PC-3 (cell line): ENCODE measurements around the gene HOXB9. TPM values are rescaled to one million over a fixed set of nuclear protein-coding genes. Genes with fewer than 3 reads are reported as not detected.

Source experiments
- ATAC-seq: fragments of 200-7000 bp; cut with Tn5 transposase; 2 replicates; pipeline ENCODE4 v1.9.1; 2020; ENCODE audit warnings: mild to moderate bottlenecking, moderate library complexity
- BruUV-seq: library from RNA; stranded (reverse); fragments of 400-500 nt; replicated peaks from 2 replicates; lab custom pipeline; 2021; lab: Mats Ljungman, UMichigan
- CTCF ChIA-PET: fragments of 300-600 bp; sonication (Branson Sonifier 250); formaldehyde crosslinking; loops from one replicate; lab custom pipeline; 2022; ENCODE audit warnings: antibody characterized with exemption; lab: Charles Lee
- POLR2A ChIA-PET: fragments of 300-600 bp; sonication (Branson Sonifier 250); formaldehyde crosslinking; loops from one replicate; lab custom pipeline; 2022; ENCODE audit warnings: antibody characterized with exemption; ENCODE audit not compliant: unreplicated experiment; lab: Charles Lee
- DNase-seq: peaks from one replicate; pipeline ENCODE4 v3.0.0-alpha.2; 2015
- H2AFZ ChIP-seq: fragments of 300-600 bp; sonication (generic); 2 replicates; pipeline ENCODE4 v1.6.0; 2016; ENCODE audit warnings: antibody characterized with exemption, low read length
- H3F3A ChIP-seq: fragments of 300-600 bp; sonication (generic); one replicate; pipeline ENCODE4 v1.6.0; 2017; ENCODE audit warnings: antibody characterized with exemption, low read length, control low read depth, mild to moderate bottlenecking; ENCODE audit not compliant: unreplicated experiment
- H3K27ac ChIP-seq: fragments of 300-600 bp; sonication (generic); 2 replicates; pipeline ENCODE4 v1.5.1; 2016; ENCODE audit warnings: mild to moderate bottlenecking, low read length
- H3K27me3 ChIP-seq: fragments of 300-600 bp; sonication (generic); 2 replicates; pipeline ENCODE4 v1.6.1; 2016; ENCODE audit warnings: low read length, mixed read lengths
- H3K36me3 ChIP-seq: fragments of 300-600 bp; sonication (generic); 2 replicates; pipeline ENCODE4 v1.6.1; 2016; ENCODE audit warnings: low read depth, mixed run types, low read length, mixed read lengths
- H3K4me1 ChIP-seq: fragments of 300-600 bp; sonication (generic); 2 replicates; pipeline ENCODE4 v1.5.1; 2016; ENCODE audit warnings: low read length; ENCODE audit not compliant: insufficient read depth
- H3K4me2 ChIP-seq: fragments of 300-600 bp; sonication (generic); 2 replicates; pipeline ENCODE4 v1.6.0; 2016; ENCODE audit warnings: low read length
- H3K4me3 ChIP-seq: fragments of 300-600 bp; sonication (generic); 2 replicates; pipeline ENCODE4 v1.5.1; 2016; ENCODE audit warnings: mild to moderate bottlenecking, low read length, mixed read lengths
- H3K79me2 ChIP-seq: fragments of 300-600 bp; sonication (generic); 2 replicates; pipeline ENCODE4 v1.6.1; 2017; ENCODE audit warnings: low read length, mixed read lengths
- H3K9ac ChIP-seq: fragments of 300-600 bp; sonication (generic); 2 replicates; pipeline ENCODE4 v1.6.0; 2016; ENCODE audit warnings: mild to moderate bottlenecking, low read length
- H3K9me2 ChIP-seq: fragments of 300-600 bp; sonication (generic); replicated peaks from 2 replicates; pipeline ENCODE4 v1.6.1; 2016; ENCODE audit warnings: mixed run types, low read length, mixed read lengths
- H3K9me3 ChIP-seq: fragments of 300-600 bp; sonication (generic); 2 replicates; pipeline ENCODE4 v1.6.1; 2016; ENCODE audit warnings: low read length, mixed read lengths
- H4K20me1 ChIP-seq: fragments of 300-600 bp; sonication (generic); 2 replicates; pipeline ENCODE4 v1.6.1; 2016; ENCODE audit warnings: low read length, mixed read lengths
- CTCF ChIP-seq: fragments of 300-600 bp; sonication (generic); conservative IDR thresholded peaks from 2 replicates; pipeline ENCODE4 v1.5.1; 2017; ENCODE audit warnings: antibody characterized with exemption, low read depth, mild to moderate bottlenecking, low read length
- EZH2 ChIP-seq: fragments of 300-600 bp; sonication (generic); IDR thresholded peaks from one replicate; pipeline ENCODE4 v1.6.1; 2017; ENCODE audit warnings: antibody characterized with exemption, mild to moderate bottlenecking, low read length; ENCODE audit not compliant: unreplicated experiment
- EZH2phosphoT487 ChIP-seq: fragments of 300-600 bp; sonication (generic); IDR thresholded peaks from 2 replicates; pipeline ENCODE4 v1.6.1; 2018; ENCODE audit warnings: mild to moderate bottlenecking, antibody characterized with exemption, low read length, borderline replicate concordance
- intact Hi-C: fragments of 100-400 bp; cut with micrococcal nuclease; formaldehyde crosslinking; loops from 2 replicates; pipeline ENCODE4 v1.9.0; 2023
- total RNA-seq: library from RNA; depleted of rRNA; stranded (reverse); fragments of >200 nt; gene quantifications from 2 replicates; pipeline ENCODE4 v1.2.3, GENCODE V29; 2014

HOXB9 gene
- total RNA-seq, 1 experiment from 2014 or later = 7.0 TPM

GRCh38 chr17:48620461-48621139 lies 5.6 kb downstream of the HOXB9 start:
- CTCF ChIA-PET = interaction anchor here (0.5 kb wide), 1 partner anchor 108 kb away, joined by 6 read pairs; the partner anchor contains the start of gene HOXB13

GRCh38 chr17:48619826-48620449 lies 6.2 kb downstream of the HOXB9 start:
- H3K4me2 ChIP-seq = peak overlapping the region; percentile 99
- H3K9ac ChIP-seq = no peak overlapping the region
- no TSS peak for BruUV-seq
- no peaks in the 10 kb centered on the region for H3F3A ChIP-seq
- peak overlapping the region; percentile 80 for H3K4me3 ChIP-seq
- peaks cover 33% of the 10 kb centered on the region for H3K4me1 ChIP-seq
- TF ChIP-seq CTCF = no peak
- no peak for TF ChIP-seq EZH2
- no peak for TF ChIP-seq EZH2phosphoT487
- intact Hi-C loops = loop anchor here (2.0 to 5.0 kb wide), 2 partner anchors 467 to 593 kb away; no protein-coding TSS in a partner anchor
- H2AFZ ChIP-seq = peak overlapping the region; percentile 97; the same call in 1 of the 2 replicates
- H3K27ac ChIP-seq = no peak overlapping the region
- no peak for DNase-seq
- ChIA-PET POLR2A (no interaction called here), CTCF (interaction anchor here (0.5 kb wide), 1 partner anchor 109 kb away, joined by 6 read pairs; the partner anchor contains the start of gene HOXB13)
- H3K27me3 ChIP-seq = peaks cover 58% of the 10 kb centered on the region
- no peaks in the 10 kb centered on the region for H3K9me3 ChIP-seq
- H4K20me1 ChIP-seq = no peaks in the 10 kb centered on the region
- ATAC-seq = peak; percentile 3
- no peaks in the 10 kb centered on the region for H3K36me3 ChIP-seq
- no peaks in the 10 kb centered on the region for H3K9me2 ChIP-seq
- H3K79me2 ChIP-seq = no peaks in the 10 kb centered on the region

More at GRCh38 chr17:48620461-48621139, 5.6 kb downstream of the HOXB9 start:
- H3K27me3 ChIP-seq = peaks cover 54% of the 10 kb centered on the region
- no peaks in the 10 kb centered on the region for H3K9me2 ChIP-seq
- H3K27ac ChIP-seq = no peak overlapping the region
- no peak overlapping the region for H2AFZ ChIP-seq
- ATAC-seq (no peak), DNase-seq (no peak)
- no peaks in the 10 kb centered on the region for H3K9me3 ChIP-seq
- BruUV-seq = no TSS peak
- H4K20me1 ChIP-seq = no peaks in the 10 kb centered on the region
- no peaks in the 10 kb centered on the region for H3K79me2 ChIP-seq
- POLR2A ChIA-PET = no interaction called here
- TF ChIP-seq EZH2 (no peak), EZH2phosphoT487 (no peak), CTCF (no peak)
- intact Hi-C loops = no loop called here
- peaks cover 32% of the 10 kb centered on the region for H3K4me1 ChIP-seq
- H3K4me2 ChIP-seq = no peak overlapping the region
- H3F3A ChIP-seq = no peaks in the 10 kb centered on the region
- H3K4me3 ChIP-seq = no peak overlapping the region
- H3K9ac ChIP-seq = no peak overlapping the region
- no peaks in the 10 kb centered on the region for H3K36me3 ChIP-seq
